Adrenal gland (tissue), 5 donors: ENCODE data around the gene SCAMP2.

Experiments
- POLR2A ChIP-seq, 2 donors: fragments of 450-650 bp; IDR thresholded peaks; one replicate each; pipeline ENCODE4 v1.6.1; 2017; ENCODE audit warnings: antibody characterized with exemption in 2 of 2, mild to moderate bottlenecking in 2 of 2, moderate library complexity in 1 of 2
- TF ChIP-seq, protein P1 (sequence below), 6 experiments: fragments of 450-650 bp in 4 of 6; fragments of 200-600 bp in 2 of 6; sonication (generic) in 1 of 6; IDR thresholded peaks; 1 replicate in 5 of 6; 2 replicates in 1 of 6; pipeline versions ENCODE4 v1.5.1 to v1.8.0; 2016 to 2021; ENCODE audit warnings: antibody characterized with exemption in 6 of 6, mild to moderate bottlenecking in 2 of 6, moderate library complexity in 1 of 6
- donor health status: DM: no; HTN: no; CAD: no.

- TF ChIP-seq, protein P1, sequence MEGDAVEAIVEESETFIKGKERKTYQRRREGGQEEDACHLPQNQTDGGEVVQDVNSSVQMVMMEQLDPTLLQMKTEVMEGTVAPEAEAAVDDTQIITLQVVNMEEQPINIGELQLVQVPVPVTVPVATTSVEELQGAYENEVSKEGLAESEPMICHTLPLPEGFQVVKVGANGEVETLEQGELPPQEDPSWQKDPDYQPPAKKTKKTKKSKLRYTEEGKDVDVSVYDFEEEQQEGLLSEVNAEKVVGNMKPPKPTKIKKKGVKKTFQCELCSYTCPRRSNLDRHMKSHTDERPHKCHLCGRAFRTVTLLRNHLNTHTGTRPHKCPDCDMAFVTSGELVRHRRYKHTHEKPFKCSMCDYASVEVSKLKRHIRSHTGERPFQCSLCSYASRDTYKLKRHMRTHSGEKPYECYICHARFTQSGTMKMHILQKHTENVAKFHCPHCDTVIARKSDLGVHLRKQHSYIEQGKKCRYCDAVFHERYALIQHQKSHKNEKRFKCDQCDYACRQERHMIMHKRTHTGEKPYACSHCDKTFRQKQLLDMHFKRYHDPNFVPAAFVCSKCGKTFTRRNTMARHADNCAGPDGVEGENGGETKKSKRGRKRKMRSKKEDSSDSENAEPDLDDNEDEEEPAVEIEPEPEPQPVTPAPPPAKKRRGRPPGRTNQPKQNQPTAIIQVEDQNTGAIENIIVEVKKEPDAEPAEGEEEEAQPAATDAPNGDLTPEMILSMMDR (IDR thresholded peaks at IDR 0.05), result no peak
- TF ChIP-seq POLR2A (IDR thresholded peaks at IDR 0.05), result no peak
Measured at GRCh38 chr15:74920456-74920855, 47.3 kb upstream of the SCAMP2 start.
